Measurements from ENCODE around the gene ADGRG1.

ADGRG1 gene

GRCh38 chr16:57608462-57609113, 19.8 kb upstream of the ADGRG1 start:
- DNase-seq (ENCODE audit: low spot score in 2 of 2), result no peak
- ATAC-seq (replicated peaks; ENCODE audit: extremely low read depth, poor library complexity, severe bottlenecking), result no peak

DNA sequence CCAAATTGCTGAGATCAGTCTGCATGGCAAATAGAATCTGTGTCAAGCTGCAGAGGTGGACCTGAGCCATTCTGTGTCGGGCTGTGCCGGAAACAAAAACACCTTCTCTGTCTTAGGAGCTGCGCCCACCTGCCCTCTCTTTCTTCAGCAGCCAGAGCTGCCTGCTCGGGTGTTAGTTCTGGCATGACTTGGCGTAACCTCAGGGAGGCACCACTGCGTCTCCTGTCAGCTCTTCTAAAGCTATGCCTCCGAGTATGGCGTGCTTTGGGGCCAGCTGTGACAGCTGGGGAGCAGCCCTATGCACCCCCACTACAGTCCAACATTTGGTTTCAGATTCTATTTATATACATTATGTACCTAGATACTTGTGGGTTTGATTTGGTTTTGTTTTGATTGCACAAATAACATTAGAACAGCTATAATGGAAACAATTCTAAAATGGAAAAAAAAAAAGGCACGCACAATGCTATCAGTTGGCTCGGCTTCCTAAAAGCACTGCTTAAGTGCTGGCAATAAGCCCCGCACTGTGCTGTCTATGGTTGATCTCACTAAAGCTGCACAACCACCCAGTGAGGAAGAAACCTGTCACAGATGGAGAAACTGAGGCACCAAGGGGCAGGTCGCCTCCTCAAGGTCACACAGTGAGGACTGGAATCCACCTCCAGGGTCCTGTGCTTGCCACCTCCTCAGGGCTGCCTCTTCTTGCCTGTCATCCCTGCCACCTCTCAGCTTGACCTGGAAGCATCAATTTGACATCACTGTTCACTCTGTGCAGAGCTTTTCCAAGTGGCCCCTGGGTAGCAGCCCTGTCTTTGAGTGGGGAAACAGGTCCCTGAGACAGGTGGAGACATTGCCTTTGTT, 18.7 kb upstream of the ADGRG1 start:
- Mint-ChIP-seq H3K4me1 (peaks cover 50% of the 10 kb centered on the region), H3K9me3 (no peaks in the 10 kb centered on the region)
- DNase-seq (ENCODE audit: low spot score in 2 of 2), result peak; percentile 36 to 63

More at GRCh38 chr16:57608462-57609113, 19.8 kb upstream of the ADGRG1 start:
- H3K4me3 Mint-ChIP-seq, result no peak overlapping the region
- H3K36me3 Mint-ChIP-seq (ENCODE audit: insufficient read depth), result peaks cover 2% of the 10 kb centered on the region
- no peak overlapping the region for H3K27ac Mint-ChIP-seq (ENCODE audit: low read depth)
- H3K9me3 Mint-ChIP-seq, result no peaks in the 10 kb centered on the region
- peaks cover 45% of the 10 kb centered on the region for H3K4me1 Mint-ChIP-seq
- no peaks in the 10 kb centered on the region for H3K27me3 Mint-ChIP-seq

GRCh38 chr16:57610611-57611010, 17.8 kb upstream of the ADGRG1 start:
- ATAC-seq (replicated peaks; ENCODE audit: extremely low read depth, poor library complexity, severe bottlenecking) (no peak), DNase-seq (ENCODE audit: low spot score in 2 of 2) (no peak)
- H3K9me3 Mint-ChIP-seq, result no peaks in the 10 kb centered on the region
- H3K4me1 Mint-ChIP-seq, result peaks cover 47% of the 10 kb centered on the region
- no peaks in the 10 kb centered on the region for H3K27me3 Mint-ChIP-seq
- no peaks in the 10 kb centered on the region for H3K36me3 Mint-ChIP-seq (ENCODE audit: insufficient read depth)
- peak overlapping the region; percentile 92 for H3K27ac Mint-ChIP-seq (ENCODE audit: low read depth)
- H3K4me3 Mint-ChIP-seq, result no peak overlapping the region

More for the DNA sequence above, 18.7 kb upstream of the ADGRG1 start:
- peak; percentile 99 for ATAC-seq (replicated peaks; ENCODE audit: extremely low read depth, poor library complexity, severe bottlenecking)
- peak overlapping the region; percentile 69 for H3K4me3 Mint-ChIP-seq
- peaks cover 2% of the 10 kb centered on the region for H3K36me3 Mint-ChIP-seq (ENCODE audit: insufficient read depth)
- peak overlapping the region; percentile 92 for H3K27ac Mint-ChIP-seq (ENCODE audit: low read depth)
- H3K27me3 Mint-ChIP-seq, result no peaks in the 10 kb centered on the region

DNA sequence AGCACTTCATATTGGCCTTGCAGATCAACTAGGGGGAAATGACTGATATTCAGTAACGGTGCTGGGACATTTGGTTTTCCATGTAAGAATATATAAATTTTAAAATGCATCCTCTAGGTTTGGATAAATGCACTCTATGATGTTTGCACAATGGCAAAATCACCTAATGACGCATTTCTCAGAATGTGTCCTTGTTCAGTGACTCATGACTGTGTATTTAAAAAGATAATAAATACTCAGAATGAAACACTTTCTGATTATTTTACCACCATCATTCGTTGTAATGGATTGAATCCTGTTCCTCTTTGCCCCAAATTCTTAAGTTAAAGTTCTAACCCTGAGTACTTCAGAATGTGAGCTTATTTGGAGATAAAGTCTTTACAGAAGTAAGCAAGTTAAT, 17.2 kb upstream of the ADGRG1 start:
- Mint-ChIP-seq H3K4me3 (no peak overlapping the region), H3K27me3 (no peaks in the 10 kb centered on the region), H3K27ac (ENCODE audit: low read depth) (peak overlapping the region; percentile 92), H3K36me3 (ENCODE audit: insufficient read depth) (no peaks in the 10 kb centered on the region), H3K9me3 (no peaks in the 10 kb centered on the region), H3K4me1 (peaks cover 46% of the 10 kb centered on the region)
- DNase-seq (ENCODE audit: low spot score in 2 of 2) (no peak), ATAC-seq (replicated peaks; ENCODE audit: extremely low read depth, poor library complexity, severe bottlenecking) (no peak)

GRCh38 chr16:57611706-57612105, 16.7 kb upstream of the ADGRG1 start:
- no peak overlapping the region for H3K4me3 Mint-ChIP-seq
- no peaks in the 10 kb centered on the region for H3K36me3 Mint-ChIP-seq (ENCODE audit: insufficient read depth)
- H3K27me3 Mint-ChIP-seq, result no peaks in the 10 kb centered on the region
- DNase-seq (ENCODE audit: low spot score in 2 of 2) (no peak), ATAC-seq (replicated peaks; ENCODE audit: extremely low read depth, poor library complexity, severe bottlenecking) (no peak)
- no peaks in the 10 kb centered on the region for H3K9me3 Mint-ChIP-seq
- peaks cover 46% of the 10 kb centered on the region for H3K4me1 Mint-ChIP-seq
- H3K27ac Mint-ChIP-seq (ENCODE audit: low read depth), result peak overlapping the region; percentile 92

DNA sequence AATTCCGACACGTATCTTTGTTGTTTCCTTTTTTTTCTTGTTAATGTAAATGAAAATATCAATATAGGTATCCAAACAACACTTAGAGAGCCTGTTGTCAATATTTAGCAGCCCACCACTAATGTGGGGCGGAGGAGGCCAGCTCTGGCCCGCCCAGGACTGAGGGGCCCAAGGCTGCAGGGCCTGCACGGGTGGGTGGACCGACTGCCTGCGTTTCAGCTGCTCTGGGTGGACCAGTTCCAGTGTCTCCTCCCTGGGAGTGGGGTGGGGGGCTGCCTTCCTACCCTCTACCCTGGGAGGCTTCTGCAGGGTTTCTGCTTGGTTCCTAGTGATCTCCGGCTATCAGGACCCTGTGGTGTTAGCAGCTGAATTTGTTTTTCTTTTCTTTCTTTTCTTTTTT, 15.9 kb upstream of the ADGRG1 start:
- H3K4me1 Mint-ChIP-seq, result peaks cover 48% of the 10 kb centered on the region
- peak overlapping the region; percentile 59 for H3K27ac Mint-ChIP-seq (ENCODE audit: low read depth)
- H3K27me3 Mint-ChIP-seq, result no peaks in the 10 kb centered on the region
- no peaks in the 10 kb centered on the region for H3K36me3 Mint-ChIP-seq (ENCODE audit: insufficient read depth)
- no peaks in the 10 kb centered on the region for H3K9me3 Mint-ChIP-seq
- ATAC-seq (replicated peaks; ENCODE audit: extremely low read depth, poor library complexity, severe bottlenecking) (no peak), DNase-seq (ENCODE audit: low spot score in 2 of 2) (no peak)
- no peak overlapping the region for H3K4me3 Mint-ChIP-seq

GRCh38 chr16:57613514-57613913, 14.9 kb upstream of the ADGRG1 start:
- Mint-ChIP-seq H3K4me3 (no peak overlapping the region), H3K4me1 (peaks cover 59% of the 10 kb centered on the region), H3K27me3 (no peaks in the 10 kb centered on the region), H3K36me3 (ENCODE audit: insufficient read depth) (no peaks in the 10 kb centered on the region), H3K9me3 (no peaks in the 10 kb centered on the region), H3K27ac (ENCODE audit: low read depth) (no peak overlapping the region)
- no peak for DNase-seq (ENCODE audit: low spot score in 2 of 2)
- ATAC-seq (replicated peaks; ENCODE audit: extremely low read depth, poor library complexity, severe bottlenecking), result no peak

- no peaks in the 10 kb centered on the region for H3K9me3 Mint-ChIP-seq
- no peak for ATAC-seq (replicated peaks; ENCODE audit: extremely low read depth, poor library complexity, severe bottlenecking)
- no peaks in the 10 kb centered on the region for H3K36me3 Mint-ChIP-seq (ENCODE audit: insufficient read depth)
- no peak for DNase-seq (ENCODE audit: low spot score in 2 of 2)
- no peak overlapping the region for H3K4me3 Mint-ChIP-seq
- H3K27me3 Mint-ChIP-seq, result no peaks in the 10 kb centered on the region
- peak overlapping the region; percentile 65 for H3K27ac Mint-ChIP-seq (ENCODE audit: low read depth)
- peaks cover 61% of the 10 kb centered on the region for H3K4me1 Mint-ChIP-seq
These were observed 13.9 kb upstream of the ADGRG1 start for GRCh38 chr16:57614536-57614935.

- H3K9me3 Mint-ChIP-seq, result no peaks in the 10 kb centered on the region
- peak overlapping the region; percentile 65 for H3K27ac Mint-ChIP-seq (ENCODE audit: low read depth)
- H3K27me3 Mint-ChIP-seq, result no peaks in the 10 kb centered on the region
- no peak for ATAC-seq (replicated peaks; ENCODE audit: extremely low read depth, poor library complexity, severe bottlenecking)
- H3K36me3 Mint-ChIP-seq (ENCODE audit: insufficient read depth), result peaks cover 1% of the 10 kb centered on the region
- no peak for DNase-seq (ENCODE audit: low spot score in 2 of 2)
- no peak overlapping the region for H3K4me3 Mint-ChIP-seq
- H3K4me1 Mint-ChIP-seq, result peaks cover 56% of the 10 kb centered on the region
These were observed 13.5 kb upstream of the ADGRG1 start for GRCh38 chr16:57614944-57615343.

DNA sequence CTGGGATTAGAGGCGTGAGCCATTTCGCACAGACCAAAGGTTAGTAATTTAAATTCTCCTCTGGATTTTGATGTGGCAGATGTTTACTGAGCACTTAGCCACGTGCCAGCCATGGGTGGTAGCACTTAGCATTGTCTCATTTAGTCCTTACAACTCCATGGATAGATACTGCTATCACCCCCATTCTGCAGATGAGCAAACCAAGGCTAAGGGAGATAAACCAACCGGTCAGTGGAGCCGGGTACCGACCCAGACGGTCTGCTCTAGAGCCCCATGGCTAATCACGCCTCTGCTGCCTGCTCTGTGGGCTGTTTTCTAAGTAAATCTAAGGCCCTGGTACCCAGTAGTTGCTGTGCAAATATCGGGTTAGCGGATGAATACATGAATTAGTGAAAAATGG, 12.6 kb upstream of the ADGRG1 start:
- Mint-ChIP-seq H3K36me3 (ENCODE audit: insufficient read depth) (peaks cover 1% of the 10 kb centered on the region), H3K4me3 (no peak overlapping the region), H3K4me1 (peaks cover 48% of the 10 kb centered on the region), H3K9me3 (no peaks in the 10 kb centered on the region), H3K27me3 (no peaks in the 10 kb centered on the region), H3K27ac (ENCODE audit: low read depth) (no peak overlapping the region)
- DNase-seq (ENCODE audit: low spot score in 2 of 2), result no peak
- no peak for ATAC-seq (replicated peaks; ENCODE audit: extremely low read depth, poor library complexity, severe bottlenecking)

GRCh38 chr16:57616241-57616640, 12.2 kb upstream of the ADGRG1 start:
- no peak for DNase-seq (ENCODE audit: low spot score in 2 of 2)
- Mint-ChIP-seq H3K27ac (ENCODE audit: low read depth) (no peak overlapping the region), H3K4me1 (peaks cover 45% of the 10 kb centered on the region), H3K36me3 (ENCODE audit: insufficient read depth) (peaks cover 1% of the 10 kb centered on the region), H3K27me3 (no peaks in the 10 kb centered on the region), H3K4me3 (no peak overlapping the region), H3K9me3 (no peaks in the 10 kb centered on the region)
- no peak for ATAC-seq (replicated peaks; ENCODE audit: extremely low read depth, poor library complexity, severe bottlenecking)

DNA sequence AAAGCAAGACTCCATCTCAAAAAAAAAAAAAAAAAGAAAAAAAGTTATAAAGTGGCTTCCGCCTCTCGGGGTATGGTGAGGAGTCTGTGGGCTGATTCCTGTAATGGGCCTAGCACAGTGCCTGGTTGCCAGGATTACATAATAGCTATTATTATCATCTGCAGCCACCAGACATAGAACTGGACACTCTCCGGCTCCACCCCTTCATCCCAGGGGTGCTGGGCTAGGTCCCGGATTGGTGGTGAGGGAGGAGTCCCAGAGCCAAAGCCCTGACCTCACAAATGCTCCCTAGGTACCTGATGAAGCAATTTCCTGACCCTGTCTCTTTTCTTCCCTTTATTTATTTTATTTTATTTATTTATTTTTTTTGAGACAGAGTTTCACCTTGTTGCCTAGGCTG, 11.6 kb upstream of the ADGRG1 start:
- no peaks in the 10 kb centered on the region for H3K9me3 Mint-ChIP-seq
- H3K27me3 Mint-ChIP-seq, result no peaks in the 10 kb centered on the region
- H3K4me1 Mint-ChIP-seq, result peaks cover 41% of the 10 kb centered on the region
- no peak overlapping the region for H3K27ac Mint-ChIP-seq (ENCODE audit: low read depth)
- no peak for ATAC-seq (replicated peaks; ENCODE audit: extremely low read depth, poor library complexity, severe bottlenecking)
- no peak overlapping the region for H3K4me3 Mint-ChIP-seq
- DNase-seq (ENCODE audit: low spot score in 2 of 2), result no peak
- peaks cover 1% of the 10 kb centered on the region for H3K36me3 Mint-ChIP-seq (ENCODE audit: insufficient read depth)

DNA sequence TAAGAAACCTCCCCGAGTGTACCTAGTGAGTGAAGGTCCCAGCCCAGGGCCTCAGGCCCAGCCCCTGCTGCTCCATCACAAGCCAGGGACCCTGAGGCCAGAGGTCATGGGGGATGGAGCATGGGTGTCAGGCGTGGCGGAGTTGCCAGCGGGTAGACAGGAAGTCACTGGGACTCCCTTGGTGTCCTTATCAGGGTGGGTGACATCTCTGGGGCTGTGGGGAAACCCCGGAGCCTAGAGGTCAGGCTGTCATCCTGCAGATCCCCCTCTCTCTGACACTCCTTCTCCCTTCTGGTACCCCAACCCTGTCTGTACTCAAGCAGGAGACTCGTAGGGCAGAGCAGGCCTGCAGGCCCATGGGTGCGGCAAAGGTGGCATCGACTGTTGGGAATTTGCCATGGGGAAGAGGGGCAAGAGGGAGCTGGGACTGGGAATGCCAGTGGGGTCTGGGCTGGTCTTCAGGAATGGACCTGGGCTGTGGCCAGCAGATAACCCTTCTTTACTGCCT, 10.8 kb upstream of the ADGRG1 start:
- peak overlapping the region; percentile 87 for H3K27ac Mint-ChIP-seq (ENCODE audit: low read depth)
- ATAC-seq (replicated peaks; ENCODE audit: extremely low read depth, poor library complexity, severe bottlenecking), result peak; percentile 56
- no peak for DNase-seq (ENCODE audit: low spot score in 2 of 2)

More for the DNA sequence above, 10.8 kb upstream of the ADGRG1 start:
- Mint-ChIP-seq H3K9me3 (no peaks in the 10 kb centered on the region), H3K36me3 (ENCODE audit: insufficient read depth) (peaks cover 1% of the 10 kb centered on the region), H3K4me3 (no peak overlapping the region), H3K4me1 (peaks cover 41% of the 10 kb centered on the region), H3K27me3 (no peaks in the 10 kb centered on the region)
